A673 (cell line): Measurements from ENCODE around the gene C10orf95.

ENCODE experiments used
- EZH2 ChIP-seq: fragments of 200-600 bp; sonication (generic); IDR thresholded peaks from 2 replicates; pipeline ENCODE4 v1.6.1; 2017; ENCODE audit warnings: borderline replicate concordance, low read depth, mild to moderate bottlenecking, mixed read lengths, antibody characterized with exemption, low read length; ENCODE audit not compliant: poor library complexity, severe bottlenecking
- TF ChIP-seq, protein P1 (sequence below): fragments of 300-800, 200-600 bp; sonication (generic); conservative IDR thresholded peaks from 2 replicates; pipeline ENCODE4 v1.5.1; 2017; ENCODE audit warnings: low read depth, mild to moderate bottlenecking, antibody characterized with exemption, low read length, moderate library complexity, mixed read lengths

DNA sequence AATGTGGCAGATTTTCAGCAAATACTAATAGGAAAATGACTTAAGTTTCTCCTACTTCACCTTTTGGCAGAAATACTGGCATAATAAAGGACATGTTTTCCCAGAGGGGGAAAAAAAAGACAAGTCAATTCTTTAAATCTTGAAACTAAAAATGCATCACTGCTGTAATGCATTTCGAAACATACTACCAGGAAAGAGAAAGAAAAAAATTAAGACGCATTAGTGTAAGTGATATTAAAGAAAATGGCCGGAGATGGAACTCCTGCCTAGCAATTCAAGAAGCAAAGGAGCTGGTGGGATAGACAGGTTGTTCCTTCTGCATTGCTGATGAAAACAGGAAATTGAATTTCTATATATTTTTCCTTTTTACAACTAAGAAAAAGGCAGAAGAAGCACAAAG lies 48.0 kb upstream of the C10orf95 start:
- TF ChIP-seq, protein P1, sequence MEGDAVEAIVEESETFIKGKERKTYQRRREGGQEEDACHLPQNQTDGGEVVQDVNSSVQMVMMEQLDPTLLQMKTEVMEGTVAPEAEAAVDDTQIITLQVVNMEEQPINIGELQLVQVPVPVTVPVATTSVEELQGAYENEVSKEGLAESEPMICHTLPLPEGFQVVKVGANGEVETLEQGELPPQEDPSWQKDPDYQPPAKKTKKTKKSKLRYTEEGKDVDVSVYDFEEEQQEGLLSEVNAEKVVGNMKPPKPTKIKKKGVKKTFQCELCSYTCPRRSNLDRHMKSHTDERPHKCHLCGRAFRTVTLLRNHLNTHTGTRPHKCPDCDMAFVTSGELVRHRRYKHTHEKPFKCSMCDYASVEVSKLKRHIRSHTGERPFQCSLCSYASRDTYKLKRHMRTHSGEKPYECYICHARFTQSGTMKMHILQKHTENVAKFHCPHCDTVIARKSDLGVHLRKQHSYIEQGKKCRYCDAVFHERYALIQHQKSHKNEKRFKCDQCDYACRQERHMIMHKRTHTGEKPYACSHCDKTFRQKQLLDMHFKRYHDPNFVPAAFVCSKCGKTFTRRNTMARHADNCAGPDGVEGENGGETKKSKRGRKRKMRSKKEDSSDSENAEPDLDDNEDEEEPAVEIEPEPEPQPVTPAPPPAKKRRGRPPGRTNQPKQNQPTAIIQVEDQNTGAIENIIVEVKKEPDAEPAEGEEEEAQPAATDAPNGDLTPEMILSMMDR, result no peak
- no peak for TF ChIP-seq EZH2
